Measurements from ENCODE around the gene GSTCD. TPM values are rescaled to one million over a fixed set of nuclear protein-coding genes. Genes with fewer than 3 reads are reported as not detected.
"Not testable (repeated sequence)": the region's sequence is repeated elsewhere in the genome, so short reads cannot be mapped to it uniquely, and the experiment has no call there.

Gene GSTCD
- total RNA-seq, 2 experiments from 2014 or later = 20.2 to 22.3 TPM

DNA sequence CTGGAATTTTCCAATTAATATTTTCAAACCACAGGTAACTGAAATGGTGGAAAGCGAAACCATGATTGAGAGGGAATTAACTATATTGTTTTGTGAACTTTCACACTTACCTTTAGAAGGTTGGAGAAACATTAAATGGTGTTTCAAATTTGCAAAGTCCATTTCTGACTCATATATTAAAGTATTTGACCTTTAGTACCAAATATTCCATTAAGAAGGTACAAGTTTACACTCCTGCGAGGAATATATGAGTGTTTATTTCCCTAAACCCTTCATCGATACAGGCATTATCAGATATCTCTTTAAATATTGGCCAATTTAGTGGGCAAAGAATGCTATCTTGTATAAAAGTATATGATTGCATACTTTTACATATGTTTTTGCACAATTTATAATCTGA is 142.6 kb downstream of the GSTCD start:
- Histone ChIP-seq H4K20me1 (ENCODE audit: insufficient read depth, low read length) (no peaks in the 10 kb centered on the region), H3K4me2 (ENCODE audit: low read length) (no peak overlapping the region), H3K27ac (ENCODE audit: low read depth, low read length, poor library complexity, severe bottlenecking) (no peak overlapping the region), H3K9me2 (ENCODE audit: insufficient read depth, low read length) (no peaks in the 10 kb centered on the region), H2AFZ (ENCODE audit: low read length) (no peak overlapping the region), H3K4me1 (ENCODE audit: insufficient read depth, low read length, poor library complexity, severe bottlenecking) (no peaks in the 10 kb centered on the region), H3K36me3 (ENCODE audit: insufficient read depth, low read length) (no peaks in the 10 kb centered on the region), H3K4me3 (ENCODE audit: low read depth, low read length, poor library complexity, severe bottlenecking) (no peak overlapping the region), H3K79me2 (ENCODE audit: insufficient read depth, low read depth, low read length) (no peaks in the 10 kb centered on the region), H3K9me3 (ENCODE audit: low read length) (no peaks in the 10 kb centered on the region)
- TF ChIP-seq, protein P1, sequence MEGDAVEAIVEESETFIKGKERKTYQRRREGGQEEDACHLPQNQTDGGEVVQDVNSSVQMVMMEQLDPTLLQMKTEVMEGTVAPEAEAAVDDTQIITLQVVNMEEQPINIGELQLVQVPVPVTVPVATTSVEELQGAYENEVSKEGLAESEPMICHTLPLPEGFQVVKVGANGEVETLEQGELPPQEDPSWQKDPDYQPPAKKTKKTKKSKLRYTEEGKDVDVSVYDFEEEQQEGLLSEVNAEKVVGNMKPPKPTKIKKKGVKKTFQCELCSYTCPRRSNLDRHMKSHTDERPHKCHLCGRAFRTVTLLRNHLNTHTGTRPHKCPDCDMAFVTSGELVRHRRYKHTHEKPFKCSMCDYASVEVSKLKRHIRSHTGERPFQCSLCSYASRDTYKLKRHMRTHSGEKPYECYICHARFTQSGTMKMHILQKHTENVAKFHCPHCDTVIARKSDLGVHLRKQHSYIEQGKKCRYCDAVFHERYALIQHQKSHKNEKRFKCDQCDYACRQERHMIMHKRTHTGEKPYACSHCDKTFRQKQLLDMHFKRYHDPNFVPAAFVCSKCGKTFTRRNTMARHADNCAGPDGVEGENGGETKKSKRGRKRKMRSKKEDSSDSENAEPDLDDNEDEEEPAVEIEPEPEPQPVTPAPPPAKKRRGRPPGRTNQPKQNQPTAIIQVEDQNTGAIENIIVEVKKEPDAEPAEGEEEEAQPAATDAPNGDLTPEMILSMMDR (conservative IDR thresholded peaks at IDR 0.05; ENCODE audit: low read length) = no peak
- no peak for TF ChIP-seq EZH2phosphoT487 (IDR thresholded peaks at IDR 0.05; ENCODE audit: borderline replicate concordance, low read depth, low read length)
- intact Hi-C loops (cut with micrococcal nuclease; ENCODE audit: unreplicated experiment) = no loop called here
- BruUV-seq (replicated peaks) = no TSS peak
- DNase-seq (ENCODE audit: low spot score) = no peak
- ChIA-PET POLR2A (no interaction called here), CTCF (ENCODE audit: unreplicated experiment) (no interaction called here)

DNA sequence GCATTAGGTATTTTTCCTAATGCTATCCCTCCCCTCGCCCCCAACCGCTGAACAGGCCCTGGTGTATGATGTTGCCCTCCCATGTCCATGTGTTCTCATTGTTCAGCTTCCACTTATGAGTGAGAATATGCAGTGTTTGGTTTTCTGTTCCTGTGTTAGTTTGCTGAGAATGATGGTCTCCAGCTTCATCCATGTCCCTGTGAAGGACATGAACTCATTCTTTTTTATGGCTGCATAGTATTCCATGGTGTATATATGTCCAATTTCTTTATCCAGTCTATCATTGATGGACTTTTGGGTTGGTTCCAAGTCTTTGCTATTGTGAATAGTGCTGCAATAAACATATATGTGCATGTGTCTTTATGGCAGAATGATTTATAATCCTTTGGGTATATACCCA is 143.6 kb downstream of the GSTCD start:
- DNase-seq (ENCODE audit: low spot score); POLR2A ChIA-PET: not testable (repeated sequence)

DNA sequence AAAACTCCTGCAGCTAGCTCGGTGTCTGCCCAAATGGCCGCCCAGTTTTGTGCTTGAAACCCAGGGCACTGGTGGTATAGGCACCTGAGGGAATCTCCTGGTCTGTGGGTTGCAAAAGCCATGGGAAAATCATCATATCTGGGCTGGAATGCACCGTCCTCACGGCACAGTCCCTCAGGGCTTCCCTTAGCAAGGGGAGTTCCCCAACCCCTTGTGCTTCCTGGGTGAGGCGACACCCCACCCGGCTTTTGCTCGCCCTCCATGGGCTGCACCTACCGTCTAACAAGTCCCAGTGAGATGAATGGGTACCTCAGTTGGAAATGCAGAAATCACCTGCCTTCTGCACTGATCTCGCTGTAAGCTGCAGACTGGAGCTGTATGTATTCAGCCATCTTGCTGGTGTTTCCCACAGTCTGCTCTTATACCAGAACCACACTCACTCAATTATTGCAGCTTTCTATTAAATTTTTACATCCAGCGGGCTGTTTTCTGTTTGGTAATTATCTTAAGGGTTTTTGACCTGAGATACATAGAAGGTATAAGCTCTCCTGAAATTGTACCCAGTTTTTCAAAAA is 150.0 kb downstream of the GSTCD start:
- no peaks in the 10 kb centered on the region for H3K9me2 ChIP-seq (ENCODE audit: insufficient read depth, low read length)
- H3K36me3 ChIP-seq (ENCODE audit: insufficient read depth, low read length) = no peaks in the 10 kb centered on the region
- H3K4me1 ChIP-seq (ENCODE audit: insufficient read depth, low read length, poor library complexity, severe bottlenecking) = no peaks in the 10 kb centered on the region
- H3K27ac ChIP-seq (ENCODE audit: low read depth, low read length, poor library complexity, severe bottlenecking) = no peak overlapping the region
- H3K79me2 ChIP-seq (ENCODE audit: insufficient read depth, low read depth, low read length) = no peaks in the 10 kb centered on the region
- H3K9me3 ChIP-seq (ENCODE audit: low read length) = no peaks in the 10 kb centered on the region
- intact Hi-C loops (cut with micrococcal nuclease; ENCODE audit: unreplicated experiment) = no loop called here
- CTCF ChIA-PET (ENCODE audit: unreplicated experiment) = no interaction called here
- no peak overlapping the region for H3K4me2 ChIP-seq (ENCODE audit: low read length)
- no peak for TF ChIP-seq EZH2phosphoT487 (IDR thresholded peaks at IDR 0.05; ENCODE audit: borderline replicate concordance, low read depth, low read length)
- TF ChIP-seq, protein P1 (conservative IDR thresholded peaks at IDR 0.05; ENCODE audit: low read length) = no peak
- no TSS peak for BruUV-seq (replicated peaks)
- no peaks in the 10 kb centered on the region for H4K20me1 ChIP-seq (ENCODE audit: insufficient read depth, low read length)
- POLR2A ChIA-PET = no interaction called here
- DNase-seq (ENCODE audit: low spot score) = no peak
- no peak overlapping the region for H3K4me3 ChIP-seq (ENCODE audit: low read depth, low read length, poor library complexity, severe bottlenecking)
- H2AFZ ChIP-seq (ENCODE audit: low read length) = no peak overlapping the region

More for the DNA sequence above, 143.6 kb downstream of the GSTCD start:
- H2AFZ ChIP-seq (ENCODE audit: low read length); H3K9me2 ChIP-seq (ENCODE audit: insufficient read depth, low read length); H3K27ac ChIP-seq (ENCODE audit: low read depth, low read length, poor library complexity, severe bottlenecking); BruUV-seq (replicated peaks); H3K4me1 ChIP-seq (ENCODE audit: insufficient read depth, low read length, poor library complexity, severe bottlenecking); H3K79me2 ChIP-seq (ENCODE audit: insufficient read depth, low read depth, low read length); H3K4me3 ChIP-seq (ENCODE audit: low read depth, low read length, poor library complexity, severe bottlenecking); CTCF ChIA-PET (ENCODE audit: unreplicated experiment); H3K9me3 ChIP-seq (ENCODE audit: low read length); H3K36me3 ChIP-seq (ENCODE audit: insufficient read depth, low read length); intact Hi-C loops (cut with micrococcal nuclease; ENCODE audit: unreplicated experiment); H4K20me1 ChIP-seq (ENCODE audit: insufficient read depth, low read length); H3K4me2 ChIP-seq (ENCODE audit: low read length): not testable (repeated sequence)

All from OCI-LY7 (cell line).